GM06990 (cell line): ENCODE data around the gene MET.
"Not testable (repeated sequence)": the region's sequence is repeated elsewhere in the genome, so short reads cannot be mapped to it uniquely, and the experiment has no call there.

Experiments used
- DNase-seq: peaks from one replicate; pipeline ENCODE4 v3.0.0-alpha.2; 2011; ENCODE audit not compliant: insufficient read length; ENCODE audit errors: extremely low read depth
- H3K27me3 ChIP-seq: replicated peaks from 2 replicates; pipeline ENCODE4 v1.6.0; 2011; ENCODE audit warnings: low read length; ENCODE audit not compliant: control insufficient read depth, insufficient read depth
- H3K36me3 ChIP-seq: 2 replicates; pipeline ENCODE4 v1.5.1; 2011; ENCODE audit warnings: low read length; ENCODE audit not compliant: control insufficient read depth, insufficient read depth
- H3K4me3 ChIP-seq: replicated peaks from 2 replicates; pipeline ENCODE4 v1.5.1; 2011; ENCODE audit warnings: low read depth, mild to moderate bottlenecking, control low read depth, low read length
- CTCF ChIP-seq: IDR thresholded peaks from 2 replicates; pipeline ENCODE4 v1.5.1; 2011; ENCODE audit warnings: low read length, control low read depth, mild to moderate bottlenecking, inconsistent platforms; ENCODE audit not compliant: insufficient read depth, poor library complexity, severe bottlenecking

The MET gene

GRCh38 chr7:116741625-116742316, 69.8 kb downstream of the MET start:
- H3K36me3 ChIP-seq, result no peaks in the 10 kb centered on the region
- no peak for TF ChIP-seq CTCF
- no peak overlapping the region for H3K4me3 ChIP-seq
- DNase-seq, result no peak
- no peaks in the 10 kb centered on the region; the same call in 1 of the 2 replicates for H3K27me3 ChIP-seq

- Histone ChIP-seq H3K4me3 (no peak overlapping the region), H3K36me3 (no peaks in the 10 kb centered on the region), H3K27me3 (no peaks in the 10 kb centered on the region; the same call in 1 of the 2 replicates)
- TF ChIP-seq CTCF, result no peak
- no peak for DNase-seq
These were observed 70.6 kb downstream of the MET start for GRCh38 chr7:116742641-116743040.

GRCh38 chr7:116743835-116744234, 71.8 kb downstream of the MET start:
- DNase-seq, H3K36me3 ChIP-seq, H3K4me3 ChIP-seq, H3K27me3 ChIP-seq: not testable (repeated sequence)

GRCh38 chr7:116746388-116746787, 74.4 kb downstream of the MET start:
- not testable (repeated sequence) for H3K4me3 ChIP-seq, H3K36me3 ChIP-seq, H3K27me3 ChIP-seq, DNase-seq

- not testable (repeated sequence) for DNase-seq, H3K4me3 ChIP-seq, H3K27me3 ChIP-seq, H3K36me3 ChIP-seq
These were observed 79.1 kb downstream of the MET start for GRCh38 chr7:116751070-116751469.

- DNase-seq, result no peak
- no peak for TF ChIP-seq CTCF
- H3K27me3 ChIP-seq, result no peaks in the 10 kb centered on the region
- no peak overlapping the region for H3K4me3 ChIP-seq
- no peaks in the 10 kb centered on the region for H3K36me3 ChIP-seq
These were observed 80.5 kb downstream of the MET start for GRCh38 chr7:116752305-116753074.

- H3K27me3 ChIP-seq, result no peaks in the 10 kb centered on the region
- TF ChIP-seq CTCF, result no peak
These were observed 81.1 kb downstream of the MET start for GRCh38 chr7:116753130-116753529.

More at GRCh38 chr7:116753130-116753529, 81.1 kb downstream of the MET start:
- Histone ChIP-seq H3K36me3 (no peaks in the 10 kb centered on the region), H3K4me3 (no peak overlapping the region)
- DNase-seq, result no peak
